Hepatic stellate cell (primary cell): ENCODE measurements around the gene NTHL1.

Source experiments
- DNase-seq: peaks from one replicate; pipeline ENCODE4 v3.0.0; 2011; ENCODE audit warnings: low spot score

The NTHL1 gene

DNA sequence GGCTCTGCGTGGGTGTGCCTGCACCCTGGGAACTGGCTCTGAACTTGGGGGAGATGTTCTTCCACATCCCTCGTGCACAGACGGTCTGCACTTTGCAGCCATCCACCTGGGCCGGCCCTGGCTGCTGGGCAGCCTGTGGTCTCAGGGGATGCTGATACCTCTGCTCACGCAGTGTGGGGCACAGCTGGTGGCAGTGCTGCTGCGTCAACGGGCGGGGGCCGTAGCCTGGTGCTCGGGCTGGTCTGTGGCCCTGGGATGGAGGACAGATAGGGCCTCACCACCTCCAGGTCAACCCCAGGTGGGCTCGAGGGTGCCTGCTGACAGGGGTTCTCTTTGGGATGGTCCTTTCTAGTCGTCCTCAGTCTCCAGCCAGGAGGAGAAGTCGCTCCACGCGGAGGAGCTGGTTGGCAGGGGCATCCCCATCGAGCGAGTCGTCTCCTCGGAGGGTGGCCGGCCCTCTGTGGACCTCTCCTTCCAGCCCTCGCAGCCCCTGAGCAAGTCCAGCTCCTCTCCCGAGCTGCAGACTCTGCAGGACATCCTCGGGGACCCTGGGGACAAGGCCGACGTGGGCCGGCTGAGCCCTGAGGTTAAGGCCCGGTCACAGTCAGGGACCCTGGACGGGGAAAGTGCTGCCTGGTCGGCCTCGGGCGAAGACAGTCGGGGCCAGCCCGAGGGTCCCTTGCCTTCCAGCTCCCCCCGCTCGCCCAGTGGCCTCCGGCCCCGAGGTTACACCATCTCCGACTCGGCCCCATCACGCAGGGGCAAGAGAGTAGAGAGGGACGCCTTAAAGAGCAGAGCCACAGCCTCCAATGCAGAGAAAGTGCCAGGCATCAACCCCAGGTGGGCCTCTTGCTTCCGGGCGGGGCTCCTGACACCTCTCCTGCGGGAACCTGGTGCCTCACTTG is 36.5 kb upstream of the NTHL1 start:
- no peak for DNase-seq

GRCh38 chr16:2083409-2083808 is 35.8 kb upstream of the NTHL1 start:
- no peak for DNase-seq

DNA sequence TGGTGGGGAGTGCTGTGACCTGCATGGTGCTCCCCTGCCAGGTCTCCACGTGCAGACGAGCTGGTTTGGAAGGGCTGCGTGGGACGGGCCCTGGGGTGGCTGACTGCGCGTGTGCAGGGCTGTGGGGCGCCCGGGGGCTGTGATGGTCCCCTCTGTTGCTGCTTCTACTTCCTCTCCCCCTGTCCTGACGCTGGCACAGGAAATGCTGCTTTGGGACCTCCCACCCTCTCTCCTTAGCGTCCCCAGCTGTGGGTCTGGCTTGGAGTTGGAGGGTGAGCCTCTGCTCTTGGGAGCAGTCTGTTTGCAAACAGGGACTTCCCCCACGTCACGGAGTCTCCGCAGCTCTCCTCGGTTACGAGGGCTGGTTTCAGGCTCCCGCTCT is 35.3 kb upstream of the NTHL1 start:
- DNase-seq: no peak

- DNase-seq: no peak
These were observed 34.7 kb upstream of the NTHL1 start for GRCh38 chr16:2082171-2082982.

DNA sequence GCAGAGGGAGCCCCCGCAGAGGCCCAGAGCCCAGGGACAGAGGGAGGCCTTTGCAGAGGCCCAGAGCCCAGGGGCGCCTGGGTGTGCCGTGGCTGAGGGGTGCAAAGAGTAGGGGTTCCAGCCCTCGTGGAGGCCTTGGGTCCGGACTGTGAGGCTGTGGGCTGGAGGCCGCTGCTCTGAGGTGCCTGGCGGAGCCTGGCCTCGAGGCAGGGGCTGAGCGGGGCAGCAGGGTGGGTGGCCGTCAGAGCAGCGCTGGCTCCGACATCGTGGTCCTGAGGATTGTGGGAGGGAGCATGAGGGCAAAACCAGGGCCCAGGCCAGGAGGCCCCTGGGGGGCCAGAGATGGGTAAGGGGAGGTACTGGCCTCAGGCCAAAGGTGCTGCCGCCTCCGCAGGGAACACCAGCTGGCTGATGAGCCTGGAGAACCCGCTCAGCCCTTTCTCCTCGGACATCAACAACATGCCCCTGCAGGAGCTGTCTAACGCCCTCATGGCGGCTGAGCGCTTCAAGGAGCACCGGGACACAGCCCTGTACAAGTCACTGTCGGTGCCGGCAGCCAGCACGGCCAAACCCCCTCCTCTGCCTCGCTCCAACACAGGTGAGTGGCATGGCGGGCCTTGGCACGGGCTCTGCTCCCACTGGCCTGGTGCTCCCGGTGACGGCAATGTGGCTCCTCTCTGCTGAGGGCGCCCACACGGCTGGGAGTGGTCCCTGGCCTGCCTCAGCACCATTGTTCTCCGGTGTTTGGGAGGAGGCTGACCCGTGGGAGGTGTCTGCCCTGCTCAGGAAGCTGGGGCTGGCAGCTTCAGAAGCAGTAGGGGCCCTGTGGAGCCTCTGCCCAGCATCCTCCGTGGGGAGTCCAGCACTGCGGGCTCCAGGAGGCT is 33.8 kb upstream of the NTHL1 start:
- DNase-seq: no peak

DNA sequence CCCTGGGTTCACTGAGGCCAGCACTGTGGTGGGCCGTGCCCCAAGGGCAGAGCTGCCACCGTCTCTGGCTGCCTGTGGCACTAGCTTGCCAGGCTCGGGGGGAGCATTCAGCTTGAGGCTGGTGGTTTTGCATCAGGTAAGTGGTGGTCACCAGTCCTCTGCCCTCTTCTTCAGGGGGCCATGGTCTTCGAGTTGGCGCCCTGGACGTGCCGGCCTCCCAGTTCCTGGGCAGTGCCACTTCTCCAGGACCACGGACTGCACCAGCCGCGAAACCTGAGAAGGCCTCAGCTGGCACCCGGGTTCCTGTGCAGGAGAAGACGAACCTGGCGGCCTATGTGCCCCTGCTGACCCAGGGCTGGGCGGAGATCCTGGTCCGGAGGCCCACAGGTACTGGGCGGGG is 32.4 kb upstream of the NTHL1 start:
- no peak for DNase-seq

- no peak for DNase-seq
These were observed 31.7 kb upstream of the NTHL1 start for GRCh38 chr16:2079311-2079800.

DNA sequence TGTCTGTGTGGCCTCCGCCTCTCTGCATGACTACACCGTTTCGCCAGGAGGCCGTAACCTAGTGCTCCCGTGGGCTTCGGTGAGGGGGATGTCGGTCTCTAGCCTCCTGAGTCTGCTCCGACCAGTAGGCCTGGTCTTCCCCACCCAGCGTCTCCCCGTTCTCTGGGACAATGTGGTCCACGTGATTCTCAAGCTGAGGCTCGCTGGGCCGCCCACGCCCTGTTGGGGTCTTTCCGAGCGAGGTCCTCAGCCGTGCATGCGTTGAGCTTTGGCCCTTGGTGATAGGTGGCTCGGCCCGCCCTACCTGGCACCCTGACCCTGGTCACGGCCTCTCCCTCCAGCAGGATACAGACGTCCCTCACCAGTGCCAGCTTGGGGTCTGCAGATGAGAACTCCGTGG is 31.1 kb upstream of the NTHL1 start:
- no peak for DNase-seq

DNA sequence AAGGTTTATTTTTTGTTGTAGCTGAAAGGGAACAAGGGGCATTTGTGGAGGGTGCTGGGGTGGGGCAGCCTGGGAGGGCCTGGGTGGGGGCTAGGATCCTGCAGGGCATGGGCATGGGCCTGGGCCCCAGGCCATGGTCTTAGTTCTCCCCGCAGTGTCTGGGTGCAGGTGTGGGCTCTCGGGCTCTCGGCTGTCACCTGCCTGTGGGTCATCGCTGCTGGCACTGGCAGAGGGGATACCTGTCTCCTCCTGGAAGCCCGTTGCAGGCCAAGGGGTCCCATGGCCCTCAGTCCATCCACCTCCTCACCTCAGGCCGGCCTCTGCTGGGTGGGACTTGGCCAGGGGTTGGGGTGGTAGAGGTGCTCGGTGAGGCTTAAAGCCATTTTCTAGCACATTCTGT is 30.5 kb upstream of the NTHL1 start:
- DNase-seq: no peak

DNA sequence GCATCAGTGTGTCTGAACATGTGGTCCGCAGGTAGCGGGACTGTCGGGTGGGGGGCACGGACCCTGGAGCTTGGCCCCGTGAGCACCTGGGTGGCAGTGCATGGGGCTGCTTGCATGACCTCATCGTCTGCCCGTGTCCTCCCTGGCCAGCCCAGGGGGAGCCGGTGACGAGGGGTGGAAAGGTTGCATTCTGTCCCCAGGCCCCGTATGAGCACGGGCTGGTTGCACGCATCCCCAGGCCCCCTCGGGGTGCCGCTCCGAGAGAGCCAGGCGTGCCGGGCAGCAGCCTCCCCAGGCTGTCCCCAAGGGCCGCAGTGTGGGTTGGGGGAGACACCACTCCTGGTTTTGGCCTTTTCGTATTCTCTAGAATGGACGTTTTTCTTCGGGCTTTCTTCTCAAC is 30.1 kb upstream of the NTHL1 start:
- no peak for DNase-seq

DNA sequence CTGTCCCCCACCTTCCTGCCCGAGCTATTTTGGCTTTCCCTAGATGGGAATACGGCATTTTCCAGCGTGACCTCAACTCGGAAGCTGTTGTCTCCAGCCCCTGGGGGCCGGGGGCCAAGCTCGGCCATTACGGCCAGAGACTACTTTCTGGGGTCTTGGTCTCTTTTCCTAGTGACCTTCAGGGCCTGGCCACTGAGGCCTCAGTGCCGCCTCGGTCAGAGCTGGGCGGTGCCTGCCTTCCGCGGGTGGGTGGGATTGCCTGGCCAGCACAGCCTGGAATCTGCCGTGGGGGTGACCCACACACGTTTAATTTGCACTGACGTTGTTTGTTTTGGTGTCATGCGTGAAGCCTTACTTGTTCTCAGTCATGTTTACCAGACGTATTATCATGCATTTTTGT is 29.4 kb upstream of the NTHL1 start:
- no peak for DNase-seq

DNA sequence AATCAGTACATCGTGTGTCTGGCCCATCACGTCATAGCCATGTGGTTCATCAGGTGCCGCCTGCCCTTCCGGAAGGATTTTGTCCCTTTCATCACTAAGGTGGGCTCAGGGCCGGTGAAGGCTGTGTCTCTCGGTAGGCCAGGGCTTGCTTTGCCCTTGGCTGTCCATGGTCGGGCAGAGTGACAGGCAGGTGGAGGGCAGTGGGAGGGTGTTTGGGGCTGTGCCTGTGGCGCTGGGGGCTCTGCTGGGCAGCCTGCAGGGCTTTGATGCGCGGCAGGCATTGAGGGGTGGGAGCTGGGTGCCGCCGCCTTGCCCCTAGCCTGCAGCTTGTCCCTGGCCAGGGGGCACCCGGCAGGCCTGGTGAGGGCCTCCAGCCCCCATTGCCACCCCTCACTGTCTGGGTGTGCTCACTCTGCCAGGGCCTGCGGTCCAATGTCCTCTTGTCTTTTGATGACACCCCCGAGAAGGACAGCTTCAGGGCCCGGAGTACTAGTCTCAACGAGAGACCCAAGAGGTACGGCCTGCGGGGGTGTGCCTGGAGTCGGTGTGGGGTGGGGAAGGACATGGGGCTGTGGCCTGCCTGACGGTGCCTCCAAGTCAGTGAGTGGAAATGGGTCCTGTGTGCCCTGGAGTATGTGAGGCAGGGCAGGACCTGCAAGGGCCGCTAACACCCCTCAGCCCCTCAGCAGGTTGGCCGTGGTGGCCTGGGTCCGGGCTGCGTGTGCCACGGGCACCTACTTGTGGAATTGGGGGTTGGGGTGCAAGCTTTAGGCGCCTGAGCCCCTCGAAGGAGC is 28.6 kb upstream of the NTHL1 start:
- DNase-seq: no peak

DNA sequence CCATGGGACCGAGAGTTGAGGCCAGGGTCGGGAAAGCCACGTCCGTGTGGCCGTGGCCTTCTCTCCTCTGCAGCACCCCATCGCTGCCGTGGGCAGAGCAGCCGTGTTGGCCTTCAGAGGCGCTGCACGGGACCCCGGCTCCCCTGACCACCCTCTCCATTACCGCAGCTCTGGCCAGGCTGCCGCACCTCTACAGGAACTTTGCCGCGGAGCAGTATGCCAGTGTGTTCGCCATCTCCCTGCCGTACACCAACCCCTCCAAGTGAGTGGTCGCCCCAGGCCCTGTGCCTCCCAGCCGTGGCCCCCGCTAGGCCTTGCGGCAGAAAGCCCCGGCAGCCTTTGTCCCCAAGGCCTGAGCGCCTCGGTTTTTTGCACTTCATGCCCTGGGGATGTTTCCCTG is 28.0 kb upstream of the NTHL1 start:
- no peak for DNase-seq

GRCh38 chr16:2074071-2074470 is 26.4 kb upstream of the NTHL1 start:
- no peak for DNase-seq

- DNase-seq: no peak
These were observed 25.3 kb upstream of the NTHL1 start for GRCh38 chr16:2072926-2073325.

GRCh38 chr16:2071454-2072202 is 24.0 kb upstream of the NTHL1 start:
- DNase-seq: no peak

DNA sequence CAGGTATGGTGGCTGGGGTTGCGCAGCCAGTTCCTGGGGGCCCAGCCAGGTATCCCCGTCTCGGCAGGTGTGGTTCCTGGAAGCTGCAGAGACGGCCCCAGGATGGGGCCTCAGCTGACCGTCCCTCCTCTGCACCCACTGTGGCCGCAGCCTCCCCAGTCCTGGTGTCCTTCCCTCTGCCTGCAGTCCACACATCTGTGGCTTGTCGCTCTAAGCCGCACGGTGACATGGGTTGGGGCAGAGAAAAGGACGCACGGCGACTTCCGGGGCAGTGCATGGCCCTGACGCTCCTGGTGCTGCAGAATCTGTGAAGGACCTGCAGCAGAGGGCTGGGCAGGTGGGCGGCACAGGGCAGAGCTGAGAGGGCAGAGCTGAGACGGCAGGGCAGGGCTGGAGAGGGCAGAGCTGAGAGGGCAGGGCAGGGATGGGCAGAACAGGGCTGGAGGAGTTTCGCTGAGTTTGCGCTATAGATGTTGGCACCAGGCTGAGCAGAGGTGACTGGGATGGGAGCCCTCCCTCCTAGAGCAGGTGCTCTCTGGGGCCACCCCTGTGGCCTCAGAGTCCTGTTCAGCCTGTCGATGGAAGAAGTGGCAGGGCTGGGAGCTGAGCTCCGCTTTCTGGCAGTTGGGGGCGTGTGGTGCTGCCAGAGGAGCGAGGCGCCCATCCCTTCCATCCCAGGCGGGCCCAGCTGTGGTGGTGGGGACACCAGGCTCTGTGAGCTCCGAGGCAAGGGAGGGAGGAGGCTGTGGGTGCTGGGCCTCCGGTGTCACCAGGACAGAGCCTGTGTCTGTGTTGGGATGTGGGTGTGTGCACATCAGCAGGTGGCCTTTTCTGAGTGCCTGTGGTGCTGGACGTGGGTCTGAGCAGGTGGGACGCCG is 23.2 kb upstream of the NTHL1 start:
- DNase-seq: no peak

GRCh38 chr16:2066139-2066538 is 18.5 kb upstream of the NTHL1 start:
- no peak for DNase-seq

- no peak for DNase-seq
These were observed 16.8 kb upstream of the NTHL1 start for GRCh38 chr16:2064368-2064945.
